Activated CD4-positive, alpha-beta T cell treated with anti-CD3 and anti-CD28 coated beads for 24 hours (primary cell): Measurements from ENCODE around the gene LEUTX.

Experiments used
- DNase-seq, 2 donors: peaks; one replicate each; pipeline ENCODE4 v3.0.0-alpha.2; 2020; ENCODE audit warnings: low read depth in 2 of 2

Gene LEUTX

DNA sequence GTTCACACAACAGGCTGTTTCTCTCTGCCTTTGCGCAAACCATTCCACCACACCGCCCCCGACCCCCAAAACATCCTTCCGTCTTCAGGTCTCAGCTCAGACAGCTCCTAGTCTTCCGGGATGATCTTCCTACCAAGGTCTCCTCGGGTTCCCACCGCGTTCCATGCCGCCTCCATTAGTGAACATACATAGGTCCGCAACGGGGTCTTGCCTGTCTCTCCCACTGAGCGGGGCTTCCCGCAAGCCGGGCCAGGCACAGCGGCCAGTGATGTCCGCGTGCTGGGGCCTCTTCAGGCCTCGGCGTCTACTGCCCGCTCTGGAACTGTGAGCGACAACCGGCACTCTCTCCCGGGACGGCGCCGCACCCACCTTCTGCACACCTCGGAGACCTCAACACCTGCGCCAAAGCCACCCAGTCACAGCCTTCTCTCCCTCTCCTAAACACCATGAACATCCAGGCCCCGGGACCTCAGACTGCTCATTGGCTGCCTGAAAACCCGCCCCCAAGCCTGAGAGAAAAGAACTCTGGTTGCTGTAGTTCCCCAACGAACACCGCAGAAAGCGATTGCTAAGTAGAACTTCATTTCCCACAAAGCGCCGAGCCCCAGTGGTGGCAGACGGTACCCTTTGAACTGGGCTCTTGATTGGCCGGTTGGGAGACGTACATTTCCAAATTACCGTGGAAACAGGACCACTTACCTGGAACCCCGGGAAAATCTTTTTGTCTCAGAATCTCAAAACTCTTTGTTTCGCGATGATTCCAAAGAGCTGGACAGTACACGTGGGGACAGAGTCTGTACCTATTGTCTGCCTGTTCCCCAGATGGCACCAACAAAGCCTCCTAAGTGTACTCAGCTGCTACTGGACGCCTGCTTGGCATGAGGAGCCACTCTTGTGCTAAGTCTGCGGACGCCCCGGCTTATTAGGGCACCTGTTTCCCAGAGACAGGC, 45.8 kb downstream of the LEUTX start:
- DNase-seq = peak; percentile 78 to 80

DNA sequence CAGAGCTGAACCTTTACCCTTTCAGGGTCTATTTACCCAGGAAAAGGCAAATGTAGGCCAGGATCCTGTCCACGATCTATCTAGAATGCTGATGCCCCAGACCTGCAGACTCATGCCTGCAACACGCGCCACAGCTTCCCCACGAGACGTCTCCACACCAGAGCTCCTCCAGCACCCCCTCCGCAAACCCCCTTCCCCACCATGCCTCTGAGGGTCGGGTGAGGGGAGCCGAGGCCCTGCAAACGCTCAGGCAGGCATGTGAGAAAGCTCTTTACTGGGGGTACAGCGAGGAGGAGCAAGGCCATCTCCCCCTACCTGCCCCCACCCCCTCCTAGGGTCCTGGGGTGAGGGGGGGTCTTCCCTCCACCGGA, 46.4 kb downstream of the LEUTX start:
- DNase-seq = no peak

DNA sequence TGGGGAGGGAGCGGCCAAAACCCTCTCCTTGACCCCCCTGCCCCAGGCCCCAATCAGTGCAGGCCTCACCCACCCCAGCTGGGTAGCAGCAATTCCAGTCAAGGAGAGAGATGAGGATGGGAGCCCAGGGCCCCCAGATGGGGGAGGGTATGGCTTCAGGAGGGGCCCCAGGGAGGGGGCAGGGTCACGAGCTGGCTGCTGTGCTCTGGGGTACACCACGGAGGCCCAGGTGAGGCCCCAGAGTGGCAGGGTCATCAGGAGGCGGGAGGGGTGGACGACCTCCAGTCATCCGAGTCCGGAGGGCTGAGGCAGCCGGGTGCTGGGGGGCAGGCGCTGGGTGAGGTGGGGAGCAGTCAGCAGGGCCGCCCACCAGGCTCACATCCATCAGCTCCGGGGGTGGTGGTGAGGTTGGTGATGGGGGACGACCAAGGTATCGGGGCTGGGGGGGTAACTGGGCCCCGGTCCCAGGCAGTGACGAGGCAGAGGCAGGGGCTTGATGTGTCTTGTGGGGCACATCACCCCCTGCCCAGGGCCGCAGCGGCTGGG, 47.0 kb downstream of the LEUTX start:
- no peak for DNase-seq

- DNase-seq = no peak
These were observed 47.8 kb downstream of the LEUTX start for GRCh38 chr19:39826311-39826945.

GRCh38 chr19:39827216-39827615, 48.6 kb downstream of the LEUTX start:
- DNase-seq = no peak

DNA sequence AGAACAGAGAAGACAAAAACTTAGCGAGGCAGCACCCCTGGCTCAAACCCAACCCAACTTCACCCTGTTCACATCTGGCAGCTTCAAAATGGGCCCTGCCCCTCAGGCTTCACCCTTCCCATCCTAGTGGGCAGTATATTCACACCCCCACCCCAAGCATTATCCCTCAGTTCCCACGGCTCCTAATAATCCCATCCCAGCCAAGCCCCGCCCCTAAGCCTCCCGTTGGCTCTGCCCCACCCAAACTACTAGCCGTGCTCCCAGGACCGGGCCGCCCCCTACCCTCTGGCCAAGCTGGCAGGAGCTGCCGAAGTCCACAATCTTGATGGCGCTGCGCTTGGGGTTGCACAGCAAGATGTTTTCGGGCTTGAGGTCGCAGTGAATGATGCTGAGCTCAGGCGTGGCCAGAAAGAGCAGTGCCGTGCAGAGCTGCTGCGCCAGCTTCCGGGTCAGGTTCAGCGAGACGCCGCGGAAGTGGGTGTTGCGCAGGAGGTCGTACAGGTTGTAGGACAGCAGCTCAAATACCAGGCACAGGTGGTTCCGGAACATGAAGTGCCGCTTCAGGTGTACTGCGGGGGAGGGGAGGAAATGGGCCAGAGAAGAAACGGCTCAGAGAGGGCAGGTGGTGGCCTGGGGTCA, 49.5 kb downstream of the LEUTX start:
- DNase-seq = no peak

- no peak for DNase-seq
These were observed 50.0 kb downstream of the LEUTX start for GRCh38 chr19:39828654-39829032.

DNA sequence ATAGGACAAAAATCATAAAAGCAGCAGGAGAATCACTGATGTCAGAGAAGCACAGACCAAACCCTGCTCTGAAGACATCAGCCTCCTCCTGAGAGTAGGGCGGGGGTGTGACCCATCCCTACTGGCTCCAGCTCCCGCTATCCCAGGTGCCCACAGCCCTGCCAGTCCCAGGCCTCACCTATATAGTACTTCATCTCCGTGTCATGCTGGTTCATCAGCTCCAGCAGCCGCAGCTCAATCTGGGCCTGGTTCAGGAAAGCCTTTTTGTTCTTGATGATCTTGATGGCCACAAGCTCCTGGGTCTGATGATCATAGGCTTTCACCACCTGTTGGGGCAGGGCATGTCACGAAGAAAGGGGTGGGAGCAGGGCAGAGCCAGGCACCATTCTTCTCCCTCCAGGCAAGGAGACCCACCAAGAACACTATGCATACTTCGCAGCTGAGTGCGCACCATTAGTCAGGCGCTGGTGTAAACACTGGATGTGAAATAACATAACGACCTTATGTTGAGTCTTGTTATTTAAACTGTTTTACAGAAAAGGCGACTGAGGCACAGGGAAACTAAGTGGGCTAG, 51.1 kb downstream of the LEUTX start:
- DNase-seq = no peak

GRCh38 chr19:39830406-39830805, 51.8 kb downstream of the LEUTX start:
- no peak for DNase-seq

DNA sequence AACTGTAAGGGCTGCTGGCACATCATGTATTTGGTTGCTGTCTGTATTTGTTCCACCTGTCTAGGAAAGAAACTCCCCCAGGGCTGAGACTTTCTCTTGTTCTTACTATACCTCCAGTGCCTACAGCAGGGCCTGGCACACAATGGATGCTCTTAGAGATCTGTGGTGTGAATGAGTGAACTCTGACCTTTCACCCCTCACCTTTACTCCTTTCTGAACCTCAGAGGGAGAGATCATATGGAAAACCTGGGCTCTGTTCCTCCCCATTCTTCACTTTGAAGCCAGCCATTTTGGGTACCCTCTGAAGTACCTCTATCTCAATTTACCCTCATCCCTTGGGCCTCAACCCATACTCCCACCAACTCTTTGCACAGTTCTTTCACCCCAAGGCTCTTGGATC, 52.2 kb downstream of the LEUTX start:
- DNase-seq = no peak

DNA sequence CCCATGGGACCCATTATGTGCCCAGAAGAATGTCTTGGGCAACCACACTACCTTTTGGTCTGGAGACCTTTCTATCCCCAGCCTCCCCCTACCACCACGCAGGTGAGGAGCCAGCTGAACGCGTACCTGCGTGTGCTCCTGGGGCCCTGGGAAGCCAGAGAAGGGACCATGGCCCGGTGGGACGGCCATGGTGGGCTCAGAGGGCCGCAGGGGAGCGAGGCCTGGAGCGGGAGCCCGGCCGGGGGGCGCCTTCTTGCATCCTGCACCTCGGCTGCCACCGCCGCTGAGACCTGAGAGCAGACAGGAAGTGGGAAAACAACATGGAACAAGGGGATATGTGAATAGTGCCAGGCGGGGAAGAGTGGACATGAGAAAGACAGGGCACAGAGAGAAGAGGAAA, 53.0 kb downstream of the LEUTX start:
- DNase-seq = no peak

- DNase-seq = no peak
These were observed 53.9 kb downstream of the LEUTX start for GRCh38 chr19:39832341-39833083.

DNA sequence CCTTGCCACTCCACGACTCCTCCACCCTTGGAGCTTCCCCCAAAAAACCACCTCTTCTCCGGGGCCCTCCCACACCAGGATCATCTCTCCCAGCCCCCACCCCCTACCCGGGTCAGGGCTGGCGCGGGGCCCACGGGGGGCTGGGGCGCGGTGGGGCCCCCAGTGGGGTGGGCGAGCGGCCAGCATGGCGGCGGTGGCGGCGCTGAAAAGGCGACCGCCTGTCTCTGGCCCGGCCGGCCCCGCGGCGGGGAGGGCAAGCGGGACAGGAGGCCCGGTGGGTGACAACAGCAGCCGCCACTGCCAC, 54.5 kb downstream of the LEUTX start:
- no peak for DNase-seq

- DNase-seq = peak; percentile 91 to 95
These were observed 55.0 kb downstream of the LEUTX start, which contains the start of gene DYRK1B for GRCh38 chr19:39833464-39834286. Gene DYRK1B, minus strand, starts transcription at chr19:39834162. Its CDS starts 2,295 bp downstream, at chr19:39831867.

GRCh38 chr19:39834287-39834841, 55.7 kb downstream of the LEUTX start:
- DNase-seq = no peak
